PC-3 (cell line): ENCODE measurements around the gene SDHAF4.

ENCODE experiments used
- EZH2 ChIP-seq: fragments of 300-600 bp; sonication (generic); IDR thresholded peaks from one replicate; pipeline ENCODE4 v1.6.1; 2017; ENCODE audit warnings: antibody characterized with exemption, mild to moderate bottlenecking, low read length; ENCODE audit not compliant: unreplicated experiment
- EZH2phosphoT487 ChIP-seq: fragments of 300-600 bp; sonication (generic); IDR thresholded peaks from 2 replicates; pipeline ENCODE4 v1.6.1; 2018; ENCODE audit warnings: mild to moderate bottlenecking, antibody characterized with exemption, low read length, borderline replicate concordance
- TF ChIP-seq, protein P1 (sequence below): fragments of 300-600 bp; sonication (generic); conservative IDR thresholded peaks from 2 replicates; pipeline ENCODE4 v1.5.1; 2017; ENCODE audit warnings: antibody characterized with exemption, low read depth, mild to moderate bottlenecking, low read length

DNA sequence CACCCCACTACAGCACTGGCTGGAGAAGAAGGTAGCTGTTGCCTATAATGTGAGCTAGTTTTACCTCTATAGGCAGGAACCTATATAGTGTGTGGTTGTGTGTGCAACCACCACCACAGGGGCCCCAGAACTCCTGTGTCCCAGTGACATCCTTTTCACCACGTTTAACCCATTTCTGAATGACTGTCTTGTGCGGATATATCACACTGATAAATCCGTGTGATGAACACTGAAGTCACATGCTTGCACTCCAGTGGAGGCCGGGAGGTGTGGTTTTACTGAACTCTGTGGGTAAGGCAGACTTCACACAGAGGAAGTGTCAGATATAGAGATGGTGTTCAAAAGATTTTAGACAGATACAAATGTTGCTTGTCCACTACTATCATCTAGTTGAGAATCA, 32.5 kb downstream of the SDHAF4 start:
- TF ChIP-seq, protein P1, sequence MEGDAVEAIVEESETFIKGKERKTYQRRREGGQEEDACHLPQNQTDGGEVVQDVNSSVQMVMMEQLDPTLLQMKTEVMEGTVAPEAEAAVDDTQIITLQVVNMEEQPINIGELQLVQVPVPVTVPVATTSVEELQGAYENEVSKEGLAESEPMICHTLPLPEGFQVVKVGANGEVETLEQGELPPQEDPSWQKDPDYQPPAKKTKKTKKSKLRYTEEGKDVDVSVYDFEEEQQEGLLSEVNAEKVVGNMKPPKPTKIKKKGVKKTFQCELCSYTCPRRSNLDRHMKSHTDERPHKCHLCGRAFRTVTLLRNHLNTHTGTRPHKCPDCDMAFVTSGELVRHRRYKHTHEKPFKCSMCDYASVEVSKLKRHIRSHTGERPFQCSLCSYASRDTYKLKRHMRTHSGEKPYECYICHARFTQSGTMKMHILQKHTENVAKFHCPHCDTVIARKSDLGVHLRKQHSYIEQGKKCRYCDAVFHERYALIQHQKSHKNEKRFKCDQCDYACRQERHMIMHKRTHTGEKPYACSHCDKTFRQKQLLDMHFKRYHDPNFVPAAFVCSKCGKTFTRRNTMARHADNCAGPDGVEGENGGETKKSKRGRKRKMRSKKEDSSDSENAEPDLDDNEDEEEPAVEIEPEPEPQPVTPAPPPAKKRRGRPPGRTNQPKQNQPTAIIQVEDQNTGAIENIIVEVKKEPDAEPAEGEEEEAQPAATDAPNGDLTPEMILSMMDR = no peak
- TF ChIP-seq EZH2 (no peak), EZH2phosphoT487 (no peak)
